SK-N-SH treated with all-trans-retinoic acid at 6 μM for 48 hours (cell line): ENCODE data around the gene TNIK.

Experiments
- ATAC-seq: fragments of 200-7000 bp; cut with Tn5 transposase; 3 replicates; pipeline ENCODE4 v1.9.1; 2020; ENCODE audit warnings: mild to moderate bottlenecking, moderate library complexity
- BACH2 ChIP-seq: fragments of 250-450 bp; sonication (Bioruptor Pico); IDR thresholded peaks from 2 replicates; pipeline ENCODE4 v1.9.0; 2021; ENCODE audit warnings: mild to moderate bottlenecking, borderline replicate concordance
- CSDC2 ChIP-seq: fragments of 250-450 bp; sonication (Bioruptor Pico); IDR thresholded peaks from 2 replicates; pipeline ENCODE4 v1.5.0; 2020; ENCODE audit warnings: mild to moderate bottlenecking, moderate library complexity
- ESRRG ChIP-seq: fragments of 250-450 bp; sonication (Bioruptor Pico); IDR thresholded peaks from 2 replicates; pipeline ENCODE4 v1.6.1; 2021; ENCODE audit warnings: mild to moderate bottlenecking
- GLIS3 ChIP-seq: fragments of 250-450 bp; sonication (Bioruptor Pico); IDR thresholded peaks from 2 replicates; pipeline ENCODE4 v1.5.0; 2020; ENCODE audit warnings: mild to moderate bottlenecking, moderate library complexity
- ISL1 ChIP-seq: fragments of 250-450 bp; sonication (Bioruptor Pico); IDR thresholded peaks from 2 replicates; pipeline ENCODE4 v2.1.2; 2022; ENCODE audit warnings: mild to moderate bottlenecking, moderate library complexity
- OSR1 ChIP-seq: fragments of 250-450 bp; sonication (Bioruptor Pico); IDR thresholded peaks from 2 replicates; pipeline ENCODE4 v1.8.0; 2022; ENCODE audit warnings: moderate library complexity, mild to moderate bottlenecking, inconsistent platforms
- PATZ1 ChIP-seq: fragments of 250-450 bp; sonication (Bioruptor Pico); IDR thresholded peaks from 2 replicates; pipeline ENCODE4 v1.8.0; 2020; ENCODE audit warnings: mild to moderate bottlenecking, moderate library complexity, borderline replicate concordance
- PPARA ChIP-seq: fragments of 250-450 bp; sonication (Bioruptor Pico); IDR thresholded peaks from 2 replicates; pipeline ENCODE4 v1.5.0; 2020; ENCODE audit warnings: mild to moderate bottlenecking, borderline replicate concordance
- RARB ChIP-seq: fragments of 250-450 bp; sonication (Bioruptor Pico); IDR thresholded peaks from 2 replicates; pipeline ENCODE4 v1.8.0; 2021; ENCODE audit warnings: mild to moderate bottlenecking, moderate library complexity
- TCF4 ChIP-seq: fragments of 250-450 bp; sonication (Bioruptor Pico); IDR thresholded peaks from 2 replicates; pipeline ENCODE4 v1.8.0; 2021; ENCODE audit warnings: mild to moderate bottlenecking, moderate library complexity, borderline replicate concordance
- ZC3H10 ChIP-seq: fragments of 250-450 bp; sonication (Bioruptor Pico); IDR thresholded peaks from 2 replicates; pipeline ENCODE4 v1.5.1; 2021; ENCODE audit warnings: mild to moderate bottlenecking, moderate library complexity
- ZFP3 ChIP-seq: fragments of 250-450 bp; sonication (Bioruptor Pico); IDR thresholded peaks from 2 replicates; pipeline ENCODE4 v1.5.0; 2020; ENCODE audit warnings: mild to moderate bottlenecking, moderate library complexity
- ZFP30 ChIP-seq: fragments of 450-650 bp; formaldehyde crosslinking; IDR thresholded peaks from 2 replicates; pipeline ENCODE4 v1.5.0; 2022; ENCODE audit warnings: mild to moderate bottlenecking, moderate library complexity
- ZNF565 ChIP-seq: fragments of 450-650 bp; formaldehyde crosslinking; conservative IDR thresholded peaks from 2 replicates; pipeline ENCODE4 v1.5.0; 2020; ENCODE audit warnings: low read depth, mild to moderate bottlenecking, moderate library complexity
- ZNF70 ChIP-seq: fragments of 450-650 bp; formaldehyde crosslinking; IDR thresholded peaks from 2 replicates; pipeline ENCODE4 v1.5.0; 2020; ENCODE audit warnings: mild to moderate bottlenecking, moderate library complexity
- ZNF8 ChIP-seq: fragments of 450-650 bp; formaldehyde crosslinking; IDR thresholded peaks from 2 replicates; pipeline ENCODE4 v1.5.0; 2020; ENCODE audit warnings: mild to moderate bottlenecking, moderate library complexity
- TF ChIP-seq, protein P1 (sequence below): fragments of 250-450 bp; sonication (Bioruptor Pico); IDR thresholded peaks from 2 replicates; pipeline ENCODE4 v1.5.1; 2020; ENCODE audit warnings: low read depth, mild to moderate bottlenecking, moderate library complexity
- TF ChIP-seq, protein P2 (sequence below): fragments of 250-450 bp; sonication (Bioruptor Pico); IDR thresholded peaks from 2 replicates; pipeline ENCODE4 v1.5.1; 2021; ENCODE audit warnings: mild to moderate bottlenecking, moderate library complexity
- TF ChIP-seq, protein P3 (sequence below): fragments of 250-450 bp; sonication (Bioruptor Pico); IDR thresholded peaks from 2 replicates; pipeline ENCODE4 v1.5.0; 2020; ENCODE audit warnings: mild to moderate bottlenecking, moderate library complexity

Gene TNIK

DNA sequence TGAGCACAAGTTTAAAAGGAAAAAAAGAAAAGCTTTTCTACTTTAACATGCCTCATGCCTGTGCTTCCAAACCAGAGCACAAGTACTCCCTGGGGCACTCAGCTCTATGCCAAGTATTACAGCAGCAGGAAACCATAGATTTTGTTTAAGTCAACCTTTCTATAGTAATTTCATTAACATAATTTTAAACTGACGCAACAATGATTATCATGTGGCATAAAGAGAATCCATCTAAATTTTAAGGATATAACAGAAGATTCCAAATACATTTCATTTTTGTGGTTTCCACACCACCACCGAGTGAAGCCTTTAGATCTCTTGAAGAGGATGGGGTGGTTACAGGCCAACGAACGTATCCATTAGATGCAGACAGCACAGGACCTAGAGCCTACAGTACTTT is 112.1 kb downstream of the TNIK start:
- TF ChIP-seq ZC3H10 (CRISPR knock-in tag): no peak
- TF ChIP-seq, protein P1, sequence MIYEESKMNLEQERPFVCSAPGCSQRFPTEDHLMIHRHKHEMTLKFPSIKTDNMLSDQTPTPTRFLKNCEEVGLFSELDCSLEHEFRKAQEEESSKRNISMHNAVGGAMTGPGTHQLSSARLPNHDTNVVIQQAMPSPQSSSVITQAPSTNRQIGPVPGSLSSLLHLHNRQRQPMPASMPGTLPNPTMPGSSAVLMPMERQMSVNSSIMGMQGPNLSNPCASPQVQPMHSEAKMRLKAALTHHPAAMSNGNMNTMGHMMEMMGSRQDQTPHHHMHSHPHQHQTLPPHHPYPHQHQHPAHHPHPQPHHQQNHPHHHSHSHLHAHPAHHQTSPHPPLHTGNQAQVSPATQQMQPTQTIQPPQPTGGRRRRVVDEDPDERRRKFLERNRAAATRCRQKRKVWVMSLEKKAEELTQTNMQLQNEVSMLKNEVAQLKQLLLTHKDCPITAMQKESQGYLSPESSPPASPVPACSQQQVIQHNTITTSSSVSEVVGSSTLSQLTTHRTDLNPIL (CRISPR knock-in tag): peak; percentile 59; the same call in 1 of the 2 replicates
- no peak for TF ChIP-seq PPARA (CRISPR knock-in tag)
- 0 out of 2 replicates have a peak, but pooled peaks have one; percentile 16 for TF ChIP-seq GLIS3 (CRISPR knock-in tag)
- TF ChIP-seq ZFP3: no peak
- TF ChIP-seq, protein P2, sequence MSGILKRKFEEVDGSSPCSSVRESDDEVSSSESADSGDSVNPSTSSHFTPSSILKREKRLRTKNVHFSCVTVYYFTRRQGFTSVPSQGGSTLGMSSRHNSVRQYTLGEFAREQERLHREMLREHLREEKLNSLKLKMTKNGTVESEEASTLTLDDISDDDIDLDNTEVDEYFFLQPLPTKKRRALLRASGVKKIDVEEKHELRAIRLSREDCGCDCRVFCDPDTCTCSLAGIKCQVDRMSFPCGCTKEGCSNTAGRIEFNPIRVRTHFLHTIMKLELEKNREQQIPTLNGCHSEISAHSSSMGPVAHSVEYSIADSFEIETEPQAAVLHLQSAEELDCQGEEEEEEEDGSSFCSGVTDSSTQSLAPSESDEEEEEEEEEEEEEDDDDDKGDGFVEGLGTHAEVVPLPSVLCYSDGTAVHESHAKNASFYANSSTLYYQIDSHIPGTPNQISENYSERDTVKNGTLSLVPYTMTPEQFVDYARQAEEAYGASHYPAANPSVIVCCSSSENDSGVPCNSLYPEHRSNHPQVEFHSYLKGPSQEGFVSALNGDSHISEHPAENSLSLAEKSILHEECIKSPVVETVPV (CRISPR knock-in tag): no peak
- peak; percentile 50; the same call in 1 of the 2 replicates for TF ChIP-seq ISL1 (CRISPR knock-in tag)
- ATAC-seq: peak; percentile 72

DNA sequence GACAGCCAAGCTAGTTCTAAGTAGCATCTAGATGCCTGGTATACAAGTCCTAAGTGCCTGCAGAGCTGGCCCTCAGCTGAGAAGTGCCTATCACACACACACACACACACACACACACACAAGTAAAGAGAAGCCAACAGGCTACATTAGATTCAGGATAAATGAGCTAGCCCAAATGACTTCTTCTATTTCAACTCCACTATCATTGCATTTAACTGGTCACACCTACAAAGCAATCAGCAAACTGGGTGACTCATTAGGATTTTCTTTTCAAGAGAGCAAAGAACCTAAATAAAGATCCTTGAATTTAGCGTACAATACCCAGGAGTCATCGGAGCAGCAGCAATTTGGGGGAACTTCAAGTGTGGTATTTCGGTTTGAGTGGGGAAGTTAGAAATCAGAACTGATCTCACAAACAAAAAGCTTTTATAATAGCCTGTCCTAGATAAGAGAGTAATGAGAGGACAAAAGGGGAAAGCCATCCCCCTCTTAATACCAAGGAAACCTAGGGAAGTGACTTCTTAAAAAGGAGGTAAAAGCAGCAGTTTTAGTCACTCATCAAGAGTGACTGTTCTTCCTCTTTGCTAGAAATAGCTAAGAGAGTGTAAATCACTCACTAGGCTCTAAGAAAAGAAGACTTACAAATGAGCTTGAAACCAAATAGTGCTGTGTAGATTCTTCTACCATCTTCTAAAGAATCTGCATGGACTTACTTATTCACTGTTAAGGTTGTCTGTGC is 112.7 kb downstream of the TNIK start:
- ATAC-seq: peak; percentile 54
- TF ChIP-seq ZNF70: no peak
- no peak for TF ChIP-seq PATZ1 (CRISPR knock-in tag)
- no peak for TF ChIP-seq TCF4
- no peak for TF ChIP-seq GLIS3 (CRISPR knock-in tag)
- no peak for TF ChIP-seq RARB (CRISPR knock-in tag)
- TF ChIP-seq CSDC2 (CRISPR knock-in tag): no peak
- TF ChIP-seq OSR1 (CRISPR knock-in tag): no peak
- no peak for TF ChIP-seq ZFP3
- TF ChIP-seq, protein P2 (CRISPR knock-in tag): no peak

DNA sequence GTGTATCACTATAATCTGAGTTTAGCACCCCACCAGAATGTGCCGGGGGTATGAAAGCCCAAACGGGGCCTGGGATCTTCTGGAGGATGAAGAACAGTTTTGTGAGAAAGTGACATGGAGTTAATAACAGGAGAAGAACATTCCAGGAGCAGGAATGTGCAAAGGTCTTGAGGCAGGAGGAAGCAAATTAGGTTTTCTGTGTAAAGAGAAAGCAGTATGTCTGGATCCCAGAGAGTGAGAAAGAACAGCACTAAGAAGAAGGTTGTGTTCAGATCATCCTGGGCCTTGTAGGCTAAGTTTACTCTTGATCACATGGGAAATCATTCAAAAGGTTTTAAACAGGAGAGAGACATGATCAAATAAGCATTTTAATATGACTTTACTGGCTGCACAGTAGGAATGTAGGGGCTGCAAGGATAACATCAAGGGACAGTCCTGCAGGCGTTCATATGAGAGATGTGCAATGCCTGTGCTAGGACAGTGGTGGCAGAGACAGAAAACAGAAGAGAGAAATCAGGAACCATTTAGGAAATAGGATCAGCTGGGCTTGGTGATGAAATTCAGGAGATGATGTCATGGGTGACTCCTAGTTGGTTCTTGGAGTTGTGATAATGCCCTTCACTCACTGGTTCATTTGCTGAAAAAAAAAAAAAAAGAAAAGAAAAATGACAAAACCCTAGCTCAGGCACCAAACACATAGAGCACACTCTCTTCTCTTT is 113.5 kb downstream of the TNIK start:
- ATAC-seq: no peak
- no peak for TF ChIP-seq ZNF8 (CRISPR knock-in tag)
- TF ChIP-seq, protein P3, sequence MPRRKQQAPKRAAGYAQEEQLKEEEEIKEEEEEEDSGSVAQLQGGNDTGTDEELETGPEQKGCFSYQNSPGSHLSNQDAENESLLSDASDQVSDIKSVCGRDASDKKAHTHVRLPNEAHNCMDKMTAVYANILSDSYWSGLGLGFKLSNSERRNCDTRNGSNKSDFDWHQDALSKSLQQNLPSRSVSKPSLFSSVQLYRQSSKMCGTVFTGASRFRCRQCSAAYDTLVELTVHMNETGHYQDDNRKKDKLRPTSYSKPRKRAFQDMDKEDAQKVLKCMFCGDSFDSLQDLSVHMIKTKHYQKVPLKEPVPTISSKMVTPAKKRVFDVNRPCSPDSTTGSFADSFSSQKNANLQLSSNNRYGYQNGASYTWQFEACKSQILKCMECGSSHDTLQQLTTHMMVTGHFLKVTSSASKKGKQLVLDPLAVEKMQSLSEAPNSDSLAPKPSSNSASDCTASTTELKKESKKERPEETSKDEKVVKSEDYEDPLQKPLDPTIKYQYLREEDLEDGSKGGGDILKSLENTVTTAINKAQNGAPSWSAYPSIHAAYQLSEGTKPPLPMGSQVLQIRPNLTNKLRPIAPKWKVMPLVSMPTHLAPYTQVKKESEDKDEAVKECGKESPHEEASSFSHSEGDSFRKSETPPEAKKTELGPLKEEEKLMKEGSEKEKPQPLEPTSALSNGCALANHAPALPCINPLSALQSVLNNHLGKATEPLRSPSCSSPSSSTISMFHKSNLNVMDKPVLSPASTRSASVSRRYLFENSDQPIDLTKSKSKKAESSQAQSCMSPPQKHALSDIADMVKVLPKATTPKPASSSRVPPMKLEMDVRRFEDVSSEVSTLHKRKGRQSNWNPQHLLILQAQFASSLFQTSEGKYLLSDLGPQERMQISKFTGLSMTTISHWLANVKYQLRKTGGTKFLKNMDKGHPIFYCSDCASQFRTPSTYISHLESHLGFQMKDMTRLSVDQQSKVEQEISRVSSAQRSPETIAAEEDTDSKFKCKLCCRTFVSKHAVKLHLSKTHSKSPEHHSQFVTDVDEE: no peak
- no peak for TF ChIP-seq PATZ1 (CRISPR knock-in tag)
- no peak for TF ChIP-seq RARB (CRISPR knock-in tag)
- no peak for TF ChIP-seq ZFP3
- TF ChIP-seq ZNF70: no peak
- TF ChIP-seq GLIS3 (CRISPR knock-in tag): no peak
- TF ChIP-seq PPARA (CRISPR knock-in tag): no peak
- no peak for TF ChIP-seq BACH2
- TF ChIP-seq ESRRG (CRISPR knock-in tag): no peak
- no peak for TF ChIP-seq OSR1 (CRISPR knock-in tag)
- TF ChIP-seq ZFP30 (CRISPR knock-in tag): no peak
- TF ChIP-seq ZNF565 (CRISPR knock-in tag): no peak
